Spleen (tissue), 7 donors: ENCODE measurements around the gene COL12A1.

Experiments
- CTCF ChIP-seq, 11 experiments: fragments of 200-600 bp in 7 of 11; fragments of 450-650 bp in 4 of 11; sonication (generic) in 4 of 11; IDR thresholded peaks in 8 of 11; conservative IDR thresholded peaks in 3 of 11; 1 replicate in 7 of 11; 2 replicates in 4 of 11; pipeline versions ENCODE4 v1.4.0 to v1.8.0; 2016 to 2021; ENCODE audit warnings: antibody characterized with exemption in 11 of 11, inconsistent platforms in 4 of 11, mild to moderate bottlenecking in 1 of 11
- POLR2A ChIP-seq, 3 donors: fragments of 450-650 bp; IDR thresholded peaks; one replicate each; pipeline ENCODE4 v1.5.1; 2017; ENCODE audit warnings: antibody characterized with exemption in 3 of 3, mild to moderate bottlenecking in 1 of 3
- POLR2AphosphoS5 ChIP-seq, 3 donors: sonication (generic); formaldehyde crosslinking; IDR thresholded peaks; one replicate each; pipeline ENCODE4 v1.5.1; 2017; ENCODE audit warnings: antibody characterized with exemption in 3 of 3
- donor health status: DM: no; HTN: no; CAD: no; lungs with moderate emphysema.
- donor health status: DM: no; HTN: no; CAD: no.
- donor health status: DM: no; HTN: no; CAD: no.

- TF ChIP-seq POLR2A (IDR thresholded peaks at IDR 0.05): no peak
- no peak for TF ChIP-seq CTCF (IDR thresholded peaks at IDR 0.05 in 8 of 11, conservative IDR thresholded peaks at IDR 0.05 in 3 of 11)
- no peak for TF ChIP-seq POLR2AphosphoS5 (IDR thresholded peaks at IDR 0.05)
Observed at GRCh38 chr6:75223428-75223827, 17.6 kb upstream of the COL12A1 start.
